ENCODE measurements around the gene PPP1R3A.
"Not testable (repeated sequence)": the region's sequence is repeated elsewhere in the genome, so short reads cannot be mapped to it uniquely, and the experiment has no call there.

The PPP1R3A gene

DNA sequence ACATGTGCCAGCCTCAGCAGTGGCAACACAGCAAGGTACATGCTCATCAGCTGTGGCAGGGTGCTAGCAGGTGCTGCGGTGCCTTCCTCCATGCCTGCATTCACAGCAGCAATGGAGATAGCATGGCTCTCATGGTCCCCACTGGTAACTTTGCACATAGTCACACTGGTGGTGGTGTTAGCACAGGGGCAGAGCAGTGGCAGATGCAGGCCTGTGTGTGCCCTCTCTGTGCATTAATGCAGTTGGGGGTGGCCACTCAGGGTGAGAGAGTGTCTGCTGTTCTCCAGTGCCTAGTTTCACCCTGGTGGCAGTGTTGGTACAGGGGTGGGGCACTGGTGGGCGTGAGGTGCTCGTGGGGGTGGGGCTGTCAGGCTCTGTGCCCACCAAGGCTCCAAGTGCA is 17.7 kb upstream of the PPP1R3A start:
- H3K27ac ChIP-seq: no peak overlapping the region
- DNase-seq (ENCODE audit: low read depth, low spot score): no peak
- no peaks in the 10 kb centered on the region for H3K36me3 ChIP-seq (ENCODE audit: insufficient read depth, low read length)
- H3K9me3 ChIP-seq (ENCODE audit: low read depth, low read length): no peaks in the 10 kb centered on the region
- no peak for TF ChIP-seq FOXP2 (optimal IDR thresholded peaks at IDR 0.05; ENCODE audit: control extremely low read depth, extremely low read length, insufficient read depth)
- TF ChIP-seq POLR2AphosphoS5 (IDR thresholded peaks at IDR 0.05; ENCODE audit: borderline replicate concordance, low read depth, low read length): no peak
- TF ChIP-seq EZH2 (IDR thresholded peaks at IDR 0.05): no peak
- H3K9ac ChIP-seq (ENCODE audit: insufficient read length): no peak overlapping the region
- H3K4me3 ChIP-seq: no peak overlapping the region

DNA sequence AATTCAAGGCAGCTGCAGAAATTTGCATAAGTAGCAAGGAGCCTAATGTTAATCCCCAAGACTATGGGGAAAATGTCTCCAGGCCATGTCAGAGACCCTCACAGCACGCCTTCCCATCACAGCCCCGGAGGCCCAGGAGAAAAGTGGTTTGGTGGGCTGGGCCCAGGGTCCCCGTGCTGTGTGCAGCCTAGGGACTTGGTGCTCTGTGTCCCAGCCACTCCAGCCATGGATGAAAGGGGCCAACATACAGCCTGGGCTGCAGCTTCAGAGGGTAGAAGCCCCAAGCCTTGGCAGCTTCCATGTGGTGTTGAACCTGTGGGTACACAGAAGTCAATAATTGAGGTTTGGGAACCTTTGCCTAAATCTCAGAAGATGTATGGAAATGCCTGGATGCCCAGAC is 10.6 kb upstream of the PPP1R3A start:
- H3K4me3 ChIP-seq; H3K9ac ChIP-seq (ENCODE audit: insufficient read length); H3K9me3 ChIP-seq (ENCODE audit: low read depth, low read length); H3K36me3 ChIP-seq (ENCODE audit: insufficient read depth, low read length); H3K27ac ChIP-seq; DNase-seq (ENCODE audit: low read depth, low spot score): not testable (repeated sequence)

DNA sequence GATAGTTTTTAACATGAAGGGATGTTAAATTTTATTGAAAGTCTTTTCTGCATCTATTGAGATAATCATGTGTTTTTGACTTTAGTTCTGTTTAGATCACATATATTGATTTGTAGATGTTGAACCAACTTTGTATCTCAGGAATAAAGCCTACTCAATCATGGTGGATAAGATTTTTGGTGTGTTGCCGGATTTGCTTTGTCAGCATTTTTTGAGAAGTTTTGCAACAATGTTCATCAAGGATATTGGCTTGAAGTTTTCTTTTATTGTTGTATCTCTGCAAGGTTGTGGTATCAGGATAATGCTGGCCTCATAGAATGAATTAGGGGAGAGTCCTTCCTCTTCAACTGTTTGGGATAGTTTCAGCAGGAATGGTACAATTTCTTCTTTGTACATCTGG is 9.3 kb upstream of the PPP1R3A start:
- no peak for DNase-seq (ENCODE audit: low read depth, low spot score)
- TF ChIP-seq EZH2 (IDR thresholded peaks at IDR 0.05): no peak
- no peak for TF ChIP-seq POLR2AphosphoS5 (IDR thresholded peaks at IDR 0.05; ENCODE audit: borderline replicate concordance, low read depth, low read length)
- no peak for TF ChIP-seq FOXP2 (optimal IDR thresholded peaks at IDR 0.05; ENCODE audit: control extremely low read depth, extremely low read length, insufficient read depth)
- Histone ChIP-seq H3K4me3 (no peak overlapping the region), H3K36me3 (ENCODE audit: insufficient read depth, low read length) (no peaks in the 10 kb centered on the region), H3K27ac (no peak overlapping the region), H3K9me3 (ENCODE audit: low read depth, low read length) (no peaks in the 10 kb centered on the region), H3K9ac (ENCODE audit: insufficient read length) (no peak overlapping the region)

DNA sequence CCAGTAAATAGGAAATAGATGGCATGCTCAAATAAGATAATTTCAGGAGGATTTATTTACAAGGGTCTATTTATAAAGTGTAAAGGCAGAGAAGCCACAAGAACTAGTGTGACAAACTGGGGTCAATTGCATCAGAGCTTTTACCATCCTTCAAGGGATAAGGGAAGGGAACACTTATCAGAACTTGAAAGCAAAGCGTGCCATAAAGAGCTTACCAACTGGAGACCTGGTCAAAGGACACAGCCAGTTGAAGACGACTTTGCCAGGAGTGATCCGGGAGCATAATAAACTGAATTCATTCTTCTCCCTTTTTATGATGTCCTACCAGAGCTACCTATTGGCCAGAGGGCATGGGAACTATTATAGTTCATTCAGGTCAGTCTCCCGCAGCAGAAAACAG is 3.2 kb upstream of the PPP1R3A start:
- no peaks in the 10 kb centered on the region for H3K9me3 ChIP-seq (ENCODE audit: low read depth, low read length)
- H3K4me3 ChIP-seq: no peak overlapping the region
- H3K9ac ChIP-seq (ENCODE audit: insufficient read length): no peak overlapping the region
- H3K36me3 ChIP-seq (ENCODE audit: insufficient read depth, low read length): no peaks in the 10 kb centered on the region
- no peak overlapping the region for H3K27ac ChIP-seq
- TF ChIP-seq FOXP2 (optimal IDR thresholded peaks at IDR 0.05; ENCODE audit: control extremely low read depth, extremely low read length, insufficient read depth): no peak
- no peak for TF ChIP-seq EZH2 (IDR thresholded peaks at IDR 0.05)
- no peak for TF ChIP-seq POLR2AphosphoS5 (IDR thresholded peaks at IDR 0.05; ENCODE audit: borderline replicate concordance, low read depth, low read length)
- DNase-seq (ENCODE audit: low read depth, low spot score): no peak

DNA sequence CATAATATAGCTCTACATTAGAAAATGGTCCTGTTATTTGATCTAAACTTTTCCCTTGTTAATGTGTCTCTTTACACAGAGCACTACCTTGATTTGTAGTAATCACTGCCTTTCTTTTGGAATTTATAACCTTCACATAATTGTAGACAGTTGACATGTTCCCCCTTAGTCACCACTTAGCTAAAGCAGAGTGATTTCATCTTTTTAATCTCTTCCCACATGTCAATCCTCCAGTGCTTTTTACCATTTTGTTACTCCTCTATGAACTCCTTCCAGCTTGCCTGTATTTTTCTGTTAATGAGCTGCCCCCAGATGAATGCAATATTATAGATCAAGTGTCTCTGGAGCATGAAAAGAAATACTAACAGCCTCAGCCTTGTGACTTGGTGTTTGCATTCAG is 2.6 kb upstream of the PPP1R3A start:
- Histone ChIP-seq H3K27ac (no peak overlapping the region), H3K4me3 (no peak overlapping the region), H3K36me3 (ENCODE audit: insufficient read depth, low read length) (no peaks in the 10 kb centered on the region), H3K9ac (ENCODE audit: insufficient read length) (no peak overlapping the region), H3K9me3 (ENCODE audit: low read depth, low read length) (no peaks in the 10 kb centered on the region)
- TF ChIP-seq FOXP2 (optimal IDR thresholded peaks at IDR 0.05; ENCODE audit: control extremely low read depth, extremely low read length, insufficient read depth) (no peak), EZH2 (IDR thresholded peaks at IDR 0.05) (no peak), POLR2AphosphoS5 (IDR thresholded peaks at IDR 0.05; ENCODE audit: borderline replicate concordance, low read depth, low read length) (no peak)
- DNase-seq (ENCODE audit: low read depth, low spot score): no peak

DNA sequence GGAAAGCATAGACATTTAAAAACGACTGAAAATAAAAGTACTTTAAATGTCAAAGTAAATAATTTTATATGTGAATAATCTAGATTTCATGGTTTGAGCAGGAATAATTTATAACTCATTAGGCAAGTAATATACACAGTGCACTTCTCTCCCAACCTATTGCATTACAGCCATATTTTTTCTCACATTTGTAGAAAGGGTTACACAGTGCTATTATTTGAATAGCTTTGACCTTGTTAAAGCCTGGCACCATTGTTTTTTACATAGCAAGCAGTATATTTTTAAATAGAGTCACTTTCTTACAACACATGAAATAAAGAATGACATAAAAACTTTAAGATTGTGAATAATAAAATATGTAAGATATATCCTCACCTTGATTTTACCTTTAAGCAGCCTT is 969 bp downstream of the PPP1R3A start:
- H3K9me3 ChIP-seq (ENCODE audit: low read depth, low read length): no peaks in the 10 kb centered on the region
- H3K36me3 ChIP-seq (ENCODE audit: insufficient read depth, low read length): no peaks in the 10 kb centered on the region
- no peak overlapping the region for H3K27ac ChIP-seq
- H3K9ac ChIP-seq (ENCODE audit: insufficient read length): no peak overlapping the region
- no peak for DNase-seq (ENCODE audit: low read depth, low spot score)
- no peak overlapping the region for H3K4me3 ChIP-seq
- TF ChIP-seq FOXP2 (optimal IDR thresholded peaks at IDR 0.05; ENCODE audit: control extremely low read depth, extremely low read length, insufficient read depth) (no peak), POLR2AphosphoS5 (IDR thresholded peaks at IDR 0.05; ENCODE audit: borderline replicate concordance, low read depth, low read length) (no peak), EZH2 (IDR thresholded peaks at IDR 0.05) (no peak)

DNA sequence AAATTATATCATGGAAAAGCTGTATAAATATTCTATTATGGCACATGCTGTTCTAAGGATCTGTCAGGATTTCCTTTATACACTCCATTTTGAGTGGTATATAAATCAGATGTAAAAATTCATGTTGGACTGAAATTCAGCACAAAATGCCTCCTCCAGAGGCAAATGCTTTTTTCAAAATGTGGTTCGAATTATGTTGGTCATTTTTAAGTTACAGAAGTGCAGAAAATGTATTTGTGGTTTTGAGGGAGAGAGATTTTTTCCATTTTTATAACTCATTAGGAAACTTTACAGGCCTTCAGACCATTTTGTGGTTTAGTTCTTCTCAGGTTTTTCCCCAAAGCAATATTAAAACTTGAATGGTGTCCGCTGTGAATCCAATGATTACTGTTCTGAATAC is 2.9 kb downstream of the PPP1R3A start:
- no peaks in the 10 kb centered on the region for H3K36me3 ChIP-seq (ENCODE audit: insufficient read depth, low read length)
- peak overlapping the region; percentile 27; the same call in 1 of the 2 replicates for H3K27ac ChIP-seq
- peak overlapping the region; percentile 53 for H3K4me3 ChIP-seq
- H3K9me3 ChIP-seq (ENCODE audit: low read depth, low read length): no peaks in the 10 kb centered on the region
- TF ChIP-seq POLR2AphosphoS5 (IDR thresholded peaks at IDR 0.05; ENCODE audit: borderline replicate concordance, low read depth, low read length): peak; percentile 59; the same call in 1 of the 2 replicates
- TF ChIP-seq FOXP2 (optimal IDR thresholded peaks at IDR 0.05; ENCODE audit: control extremely low read depth, extremely low read length, insufficient read depth): no peak
- TF ChIP-seq EZH2 (IDR thresholded peaks at IDR 0.05): no peak
- H3K9ac ChIP-seq (ENCODE audit: insufficient read length): no peak overlapping the region
- DNase-seq (ENCODE audit: low read depth, low spot score): peak; percentile 90

DNA sequence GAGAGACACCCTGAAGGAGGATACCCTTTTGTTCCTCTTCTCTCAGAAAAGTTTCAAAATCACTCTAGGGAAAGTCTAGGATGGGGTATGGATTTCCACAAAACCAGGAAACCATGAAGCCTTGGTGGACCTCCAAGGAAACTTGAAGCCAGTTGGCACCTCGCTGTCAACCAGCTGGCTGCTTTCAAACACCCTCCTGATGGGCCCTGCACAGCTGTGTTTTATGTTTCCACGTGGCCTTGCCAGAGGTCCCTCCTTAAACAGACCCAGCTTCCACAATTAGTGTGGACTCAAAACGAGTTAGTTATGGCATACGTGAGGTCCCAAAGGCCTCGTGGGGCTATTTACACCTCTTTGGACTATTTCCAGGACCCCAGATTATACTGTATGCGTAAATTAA is 5.9 kb downstream of the PPP1R3A start:
- H3K27ac ChIP-seq: no peak overlapping the region
- no peak overlapping the region for H3K9ac ChIP-seq (ENCODE audit: insufficient read length)
- no peaks in the 10 kb centered on the region for H3K9me3 ChIP-seq (ENCODE audit: low read depth, low read length)
- no peak overlapping the region for H3K4me3 ChIP-seq
- H3K36me3 ChIP-seq (ENCODE audit: insufficient read depth, low read length): no peaks in the 10 kb centered on the region
- no peak for DNase-seq (ENCODE audit: low read depth, low spot score)
- TF ChIP-seq FOXP2 (optimal IDR thresholded peaks at IDR 0.05; ENCODE audit: control extremely low read depth, extremely low read length, insufficient read depth) (no peak), POLR2AphosphoS5 (IDR thresholded peaks at IDR 0.05; ENCODE audit: borderline replicate concordance, low read depth, low read length) (no peak), EZH2 (IDR thresholded peaks at IDR 0.05) (no peak)

DNA sequence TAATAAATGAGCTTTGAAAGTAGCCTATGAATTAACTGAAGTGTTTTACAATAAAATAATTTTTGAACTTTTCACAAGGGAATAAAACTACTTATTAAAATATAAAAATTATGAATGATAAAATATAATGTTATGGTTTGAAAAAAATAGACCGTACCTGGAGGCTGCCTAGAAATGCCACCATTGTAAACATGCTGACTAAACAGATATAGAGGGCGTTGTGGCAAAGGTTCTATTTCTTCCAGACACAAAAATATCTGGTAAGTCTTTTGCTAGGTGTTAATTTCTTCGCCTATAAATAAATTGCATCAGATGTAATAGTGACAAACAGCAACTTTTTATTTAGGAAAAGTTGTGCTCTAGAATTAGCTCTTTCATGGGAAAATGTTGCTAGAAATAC is 11.2 kb downstream of the PPP1R3A start:
- no peak for DNase-seq (ENCODE audit: low read depth, low spot score)
- H3K9ac ChIP-seq (ENCODE audit: insufficient read length): no peak overlapping the region
- no peak overlapping the region for H3K4me3 ChIP-seq
- no peak overlapping the region for H3K27ac ChIP-seq
- no peaks in the 10 kb centered on the region for H3K36me3 ChIP-seq (ENCODE audit: insufficient read depth, low read length)
- no peak for TF ChIP-seq FOXP2 (optimal IDR thresholded peaks at IDR 0.05; ENCODE audit: control extremely low read depth, extremely low read length, insufficient read depth)
- TF ChIP-seq POLR2AphosphoS5 (IDR thresholded peaks at IDR 0.05; ENCODE audit: borderline replicate concordance, low read depth, low read length): no peak
- no peak for TF ChIP-seq EZH2 (IDR thresholded peaks at IDR 0.05)
- H3K9me3 ChIP-seq (ENCODE audit: low read depth, low read length): no peaks in the 10 kb centered on the region
